GM18498 (cell line): ENCODE measurements around the gene MMP20.
"Not testable (repeated sequence)": the region's sequence is repeated elsewhere in the genome, so short reads cannot be mapped to it uniquely, and the experiment has no call there.

Experiments
- ATAC-seq: cut with Tn5 transposase; IDR thresholded peaks from one replicate; pipeline ENCODE4 v1.9.1; 2021; ENCODE audit warnings: mild to moderate bottlenecking, moderate library complexity; ENCODE audit not compliant: unreplicated experiment

The MMP20 gene, protein sequence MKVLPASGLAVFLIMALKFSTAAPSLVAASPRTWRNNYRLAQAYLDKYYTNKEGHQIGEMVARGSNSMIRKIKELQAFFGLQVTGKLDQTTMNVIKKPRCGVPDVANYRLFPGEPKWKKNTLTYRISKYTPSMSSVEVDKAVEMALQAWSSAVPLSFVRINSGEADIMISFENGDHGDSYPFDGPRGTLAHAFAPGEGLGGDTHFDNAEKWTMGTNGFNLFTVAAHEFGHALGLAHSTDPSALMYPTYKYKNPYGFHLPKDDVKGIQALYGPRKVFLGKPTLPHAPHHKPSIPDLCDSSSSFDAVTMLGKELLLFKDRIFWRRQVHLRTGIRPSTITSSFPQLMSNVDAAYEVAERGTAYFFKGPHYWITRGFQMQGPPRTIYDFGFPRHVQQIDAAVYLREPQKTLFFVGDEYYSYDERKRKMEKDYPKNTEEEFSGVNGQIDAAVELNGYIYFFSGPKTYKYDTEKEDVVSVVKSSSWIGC

DNA sequence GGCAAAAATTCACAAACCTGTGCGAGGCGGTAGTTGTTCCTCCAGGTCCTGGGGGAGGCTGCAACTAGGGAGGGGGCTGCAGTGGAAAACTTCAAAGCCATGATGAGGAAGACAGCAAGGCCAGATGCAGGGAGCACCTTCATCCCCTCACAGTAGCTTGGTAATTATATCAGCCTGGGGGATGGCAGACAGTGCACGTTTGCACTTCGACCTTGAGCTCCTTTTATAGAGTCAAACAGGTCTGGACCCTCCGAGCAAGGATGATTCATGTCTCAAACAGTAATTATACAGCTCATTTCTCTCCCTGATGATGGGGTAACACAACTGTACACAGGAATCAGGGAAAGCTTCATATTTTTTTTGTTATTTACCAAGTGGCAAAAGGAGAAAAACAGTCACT is at the start of gene MMP20:
Gene MMP20 (minus strand): TSS at position 156 of the 400 bp plus-strand sequence. CDS start 13 bp downstream, at position 143.
- no peak for ATAC-seq

GRCh38 chr11:102669664-102670063 is 44.5 kb upstream of the MMP20 start:
- peak; percentile 83 for ATAC-seq

DNA sequence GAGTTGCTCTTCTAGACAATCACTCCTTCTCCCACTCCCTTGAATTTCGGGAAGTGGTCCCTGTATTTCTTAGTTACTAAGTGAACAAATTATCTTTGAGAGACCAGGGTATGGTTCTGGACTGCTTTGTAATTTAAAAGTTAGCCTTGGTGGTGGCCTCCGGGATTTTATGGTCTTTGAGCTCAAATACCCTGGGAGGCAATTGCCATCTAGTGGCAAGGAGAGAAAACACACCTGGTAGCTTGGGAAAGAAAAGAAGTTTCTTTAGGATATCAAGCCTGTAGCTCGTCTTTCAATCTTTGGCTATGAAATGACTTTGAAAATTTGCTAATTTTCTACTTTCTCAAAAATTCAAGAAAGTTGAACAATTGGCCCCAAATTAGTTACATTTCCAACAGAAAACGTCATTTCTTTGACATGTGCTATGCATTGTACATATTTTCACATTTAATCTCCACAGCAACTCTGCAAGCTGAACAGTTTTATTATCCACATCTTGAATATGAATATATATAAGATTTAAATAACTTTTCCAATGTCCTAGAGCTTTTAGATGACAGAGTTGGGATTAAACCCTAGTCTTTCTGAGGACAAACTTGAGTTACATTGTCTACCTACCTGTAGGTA is 41.3 kb upstream of the MMP20 start:
- peak; percentile 57 for ATAC-seq

- peak; percentile 55 for ATAC-seq
Measured at GRCh38 chr11:102664001-102664752, 39.0 kb upstream of the MMP20 start.

DNA sequence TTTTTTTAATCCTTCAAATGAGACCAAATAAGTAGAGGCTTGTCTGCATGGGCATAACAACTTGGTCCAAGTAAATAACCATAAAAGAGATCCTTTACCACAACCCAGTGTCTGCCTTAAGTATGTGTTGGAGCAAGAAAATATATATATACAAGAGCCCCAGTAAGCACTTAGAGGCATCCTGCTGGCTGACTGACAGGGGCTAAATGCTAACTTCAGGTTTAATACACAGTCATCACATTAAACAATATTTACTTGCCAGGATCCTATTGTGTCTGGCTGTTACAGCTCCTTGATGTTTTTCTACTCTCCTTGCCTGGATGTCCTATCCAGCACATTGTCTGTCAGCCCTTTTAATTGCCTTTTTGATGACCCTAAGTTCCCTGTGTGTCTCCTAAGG is 37.5 kb upstream of the MMP20 start:
- ATAC-seq, result no peak

DNA sequence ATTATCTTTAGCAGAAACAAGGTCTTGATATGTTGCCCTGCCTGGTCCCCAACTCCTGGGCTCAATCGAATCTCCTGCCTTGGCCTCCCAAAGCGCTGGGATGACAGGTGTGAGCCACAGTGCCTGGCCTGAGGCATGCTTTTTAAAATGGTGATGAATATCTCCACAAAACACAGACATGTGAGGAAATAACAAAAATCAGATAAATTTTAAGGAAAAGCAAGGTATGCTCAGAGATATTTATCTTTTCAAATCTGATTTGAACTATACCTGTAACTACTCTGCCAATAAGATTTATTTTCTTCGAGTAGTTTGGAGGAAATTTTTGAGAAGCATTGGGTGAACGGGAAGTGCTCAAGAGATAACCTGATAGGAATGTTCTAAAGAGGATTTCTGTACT is 35.9 kb upstream of the MMP20 start:
- ATAC-seq, result no peak

GRCh38 chr11:102656528-102656927 is 31.4 kb upstream of the MMP20 start:
- no peak for ATAC-seq

DNA sequence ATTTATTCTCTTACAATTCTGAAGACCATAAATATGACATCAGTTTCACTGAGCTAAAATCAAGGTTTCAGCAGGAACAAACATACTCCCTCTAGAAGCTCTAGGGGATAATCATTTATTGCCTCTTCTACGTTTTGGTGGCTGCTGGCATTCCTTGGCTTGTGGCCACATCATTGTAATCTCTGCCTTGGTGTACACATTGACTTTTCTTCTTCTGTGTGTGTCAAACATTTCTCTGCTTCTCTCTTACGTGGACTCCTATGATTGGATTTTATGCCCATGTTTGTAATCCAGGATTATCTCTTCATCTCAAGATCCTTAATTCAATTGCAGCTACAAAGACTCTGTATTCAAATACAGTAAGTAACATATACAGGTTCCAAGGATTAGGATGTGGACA is 30.4 kb upstream of the MMP20 start:
- no peak for ATAC-seq

- no peak for ATAC-seq
Measured at GRCh38 chr11:102654761-102655160, 29.6 kb upstream of the MMP20 start.

DNA sequence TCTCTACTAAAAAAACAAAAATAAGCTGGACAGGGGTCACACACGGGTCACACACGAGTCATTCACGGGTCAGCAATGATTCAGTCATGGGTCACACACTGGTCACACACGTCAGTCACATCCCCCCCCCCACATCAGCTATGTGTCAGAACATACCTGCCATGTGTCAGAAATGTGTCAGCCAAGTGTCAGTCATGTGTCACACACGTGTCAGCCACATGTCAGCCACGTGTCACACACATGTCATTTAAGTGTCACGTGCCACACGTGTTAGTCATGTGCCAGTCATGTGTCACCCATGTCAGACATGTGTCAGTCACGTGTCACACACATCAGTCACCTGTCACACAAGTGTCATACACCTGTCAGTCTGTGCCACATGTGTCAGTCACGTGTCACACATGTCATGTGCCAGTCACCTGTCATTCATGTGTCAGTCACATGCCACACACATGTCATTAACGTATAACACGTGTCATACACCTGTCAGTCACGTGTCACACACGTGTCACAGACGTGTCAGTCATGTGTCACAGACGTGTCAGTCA is 28.7 kb upstream of the MMP20 start:
- ATAC-seq, result no peak

DNA sequence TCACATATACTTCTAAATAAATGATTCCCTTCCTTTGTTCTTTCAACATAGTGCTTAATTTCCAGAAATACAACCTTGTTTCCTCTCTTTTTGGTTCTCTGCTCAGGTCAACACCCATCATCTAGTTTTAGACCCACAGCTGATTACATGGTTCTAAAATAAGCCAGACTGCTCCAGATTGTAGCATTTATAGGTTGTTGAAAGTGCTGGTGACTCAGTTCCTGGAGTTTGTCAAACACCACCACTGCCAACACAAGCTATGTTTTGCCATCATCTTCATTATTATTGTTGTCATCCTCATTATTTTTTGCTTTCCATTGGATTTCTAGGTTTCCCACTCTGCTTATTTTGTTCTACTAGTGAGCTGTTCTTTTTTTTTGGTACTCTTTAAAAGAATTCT is 22.3 kb upstream of the MMP20 start:
- no peak for ATAC-seq

DNA sequence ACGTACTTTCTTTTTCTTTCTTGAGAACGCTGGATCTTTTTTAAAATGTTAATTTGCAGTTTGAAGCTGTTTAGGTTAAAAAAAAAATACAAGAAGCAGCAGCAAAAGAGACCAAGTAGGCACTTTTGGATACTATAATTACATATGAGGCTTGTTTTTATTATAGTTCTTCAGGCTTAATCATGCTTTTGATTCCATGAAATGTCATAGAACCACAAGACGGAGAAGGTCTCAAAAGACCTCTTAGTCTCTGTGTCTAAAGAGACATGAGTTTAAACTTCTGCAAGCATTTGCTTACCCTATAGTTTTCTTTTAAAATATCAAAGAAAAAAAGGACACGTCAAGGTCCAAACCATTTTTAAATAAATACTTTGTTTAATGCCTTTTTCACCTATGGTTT is 18.8 kb upstream of the MMP20 start:
- ATAC-seq, result no peak

DNA sequence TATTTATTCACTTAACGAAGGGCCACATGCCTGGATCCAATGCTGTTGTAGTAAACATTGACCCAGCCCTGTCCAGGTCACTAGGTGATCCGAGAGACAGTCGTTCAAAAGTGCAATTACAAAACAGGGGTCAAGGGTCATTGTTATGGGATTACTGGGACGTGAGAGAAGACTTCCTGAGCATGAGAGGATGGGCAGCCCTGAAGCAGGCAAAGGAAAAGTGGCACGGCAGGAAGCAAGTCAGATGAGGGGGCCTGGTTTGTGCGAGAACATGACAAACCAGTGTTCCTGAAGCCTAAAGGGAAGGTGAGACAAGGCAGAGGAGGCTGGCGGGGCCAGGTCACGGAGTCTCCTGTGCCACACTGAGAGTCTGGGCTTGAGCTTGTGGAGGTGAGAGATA is 15.8 kb upstream of the MMP20 start:
- no peak for ATAC-seq

DNA sequence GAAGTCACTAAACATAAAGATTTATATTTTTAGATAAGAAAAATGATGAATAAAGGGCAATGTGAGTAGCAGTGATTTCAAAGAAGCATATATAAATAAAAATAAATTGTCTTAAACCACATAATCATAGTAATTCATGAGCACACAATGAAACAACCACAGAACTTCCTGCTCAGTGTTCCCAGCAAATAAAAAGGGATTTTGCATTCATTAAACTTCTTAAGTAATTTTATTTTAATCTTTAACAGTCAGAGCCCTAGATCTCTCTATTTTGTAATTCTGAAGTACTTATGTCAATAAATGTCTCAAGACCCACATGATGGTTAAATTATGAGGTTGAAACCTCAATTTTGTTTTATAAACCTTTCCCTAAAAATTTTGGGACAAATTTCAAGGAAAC is 14.5 kb upstream of the MMP20 start:
- ATAC-seq, result no peak

GRCh38 chr11:102637731-102638130 is 12.6 kb upstream of the MMP20 start:
- no peak for ATAC-seq

DNA sequence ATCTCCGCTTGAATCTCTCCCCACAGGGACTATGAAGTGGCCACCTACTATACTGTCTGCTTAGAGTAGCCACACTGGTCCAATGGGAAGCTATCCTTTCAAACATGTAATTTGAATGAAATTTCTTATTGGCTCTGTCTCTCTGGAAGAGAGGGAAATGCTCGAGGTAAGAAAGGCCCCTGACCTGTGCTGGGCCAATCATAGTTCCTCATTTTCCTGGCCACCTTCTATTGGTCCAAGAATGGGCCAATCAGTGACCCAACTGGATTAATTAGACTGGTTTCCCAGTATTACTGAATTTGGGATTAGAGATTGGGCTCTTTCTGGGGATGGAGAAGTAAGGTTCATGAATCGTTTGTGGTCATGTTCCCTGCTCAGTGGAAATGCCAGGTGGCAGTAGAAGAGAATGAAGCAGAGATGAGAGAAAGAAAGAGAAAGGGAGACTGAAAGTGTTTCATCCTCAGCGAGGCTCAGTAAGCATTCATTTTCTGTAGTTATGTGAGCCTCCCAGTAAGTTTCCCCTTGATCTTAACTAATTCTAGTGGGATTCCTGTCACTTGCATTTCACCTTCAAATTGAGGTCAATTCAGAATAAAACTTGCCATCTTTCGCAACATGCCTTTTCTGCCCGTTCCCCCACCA is 8.4 kb upstream of the MMP20 start:
- peak; percentile 50 for ATAC-seq

- ATAC-seq, result no peak
Measured at GRCh38 chr11:102632026-102632425, 6.9 kb upstream of the MMP20 start.

- no peak for ATAC-seq
Measured at GRCh38 chr11:102630598-102631448, 5.7 kb upstream of the MMP20 start.

DNA sequence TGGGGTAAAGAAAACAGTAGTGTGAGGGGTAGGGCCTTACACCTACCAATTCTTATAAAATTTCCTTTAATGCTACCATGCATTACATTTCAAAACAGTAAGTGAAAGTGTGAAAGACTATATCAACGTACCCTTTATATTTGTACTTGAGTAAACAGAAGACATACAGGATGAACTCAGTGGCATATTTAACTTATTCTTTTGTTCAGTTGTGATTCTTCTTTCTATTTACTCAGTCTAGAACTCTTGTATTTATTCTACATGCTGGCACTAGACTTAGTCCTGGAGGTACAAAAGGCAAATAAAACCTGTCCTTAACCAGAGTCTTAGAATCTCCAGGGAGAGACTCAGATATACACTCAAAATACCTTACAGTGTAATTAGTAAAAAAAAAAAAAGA is 4.8 kb upstream of the MMP20 start:
- ATAC-seq, result not testable (repeated sequence)

DNA sequence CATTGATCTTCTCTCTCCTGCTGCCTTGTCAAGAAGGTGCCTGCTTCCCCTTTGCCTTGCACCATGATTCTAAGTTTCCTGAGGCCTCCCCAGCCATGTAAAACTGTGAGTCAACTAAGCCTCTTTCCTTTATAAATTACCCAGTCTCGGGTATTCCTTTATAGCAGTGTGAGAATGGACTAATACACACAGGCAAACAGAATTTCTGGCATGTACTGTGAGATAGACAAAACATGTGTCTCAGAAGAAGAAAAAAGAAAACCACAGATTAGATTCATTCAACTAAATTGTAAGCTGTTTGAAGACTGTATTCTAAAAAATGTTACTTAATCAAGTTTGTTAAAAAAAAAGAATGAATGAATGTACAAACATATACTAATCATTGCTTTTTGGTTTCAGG is 1.5 kb upstream of the MMP20 start:
- ATAC-seq, result no peak
